HG03558 (cell line): Measurements from ENCODE around the gene TAS2R42.

Experiments used
- ATAC-seq: cut with Tn5 transposase; IDR thresholded peaks from one replicate; pipeline ENCODE4 v1.9.1; 2021; ENCODE audit warnings: moderate number of reproducible peaks; ENCODE audit not compliant: unreplicated experiment; ENCODE audit errors: extremely low read depth

The TAS2R42 gene

DNA sequence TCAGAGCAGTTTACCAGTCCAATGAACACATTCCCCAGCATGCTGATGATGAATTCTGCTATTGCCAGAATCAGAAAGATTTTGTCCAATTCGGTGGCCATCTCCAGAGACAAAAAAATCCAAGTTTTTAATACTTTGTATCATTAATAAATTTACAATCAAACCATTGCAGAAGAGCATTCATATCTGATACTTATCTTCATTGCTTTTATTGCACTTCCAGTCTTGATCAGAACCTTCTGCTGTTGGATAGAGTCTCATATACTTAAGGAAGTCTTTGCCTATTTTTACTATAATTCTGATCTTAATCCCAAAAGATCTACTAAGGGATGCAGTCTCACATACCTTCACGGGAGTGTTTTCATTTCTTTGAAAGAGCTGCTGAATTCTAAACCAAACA is at the start of gene TAS2R42:
Gene TAS2R42, minus strand, starts transcription at position 101 of the 400 bp plus-strand sequence. Its CDS starts 0 bp downstream, at position 101.
- no peak for ATAC-seq

GRCh38 chr12:11233532-11233931 is 46.8 kb upstream of the TAS2R42 start:
- ATAC-seq: no peak

GRCh38 chr12:11228296-11228879 is 41.7 kb upstream of the TAS2R42 start:
- ATAC-seq: no peak

GRCh38 chr12:11227373-11227772 is 40.6 kb upstream of the TAS2R42 start:
- no peak for ATAC-seq

DNA sequence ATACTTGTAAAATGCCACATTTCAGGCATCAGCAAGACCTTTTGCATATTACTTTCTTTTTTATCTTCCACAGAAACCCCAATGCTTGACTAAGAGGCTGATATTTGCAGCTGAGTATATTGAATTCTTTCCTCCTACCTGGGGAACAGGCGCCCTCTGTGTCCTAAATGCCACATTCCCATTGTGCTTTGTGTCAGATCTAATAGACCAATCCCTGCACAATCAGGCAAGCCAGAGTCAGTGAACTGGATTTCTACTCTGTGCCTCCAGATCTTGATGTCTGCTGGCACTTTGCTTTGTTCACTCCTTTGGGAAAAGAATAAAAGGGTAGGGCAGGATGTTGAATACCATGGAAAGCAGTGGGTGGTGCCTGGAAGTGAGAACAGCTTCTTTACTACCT is 22.4 kb upstream of the TAS2R42 start:
- ATAC-seq: no peak

DNA sequence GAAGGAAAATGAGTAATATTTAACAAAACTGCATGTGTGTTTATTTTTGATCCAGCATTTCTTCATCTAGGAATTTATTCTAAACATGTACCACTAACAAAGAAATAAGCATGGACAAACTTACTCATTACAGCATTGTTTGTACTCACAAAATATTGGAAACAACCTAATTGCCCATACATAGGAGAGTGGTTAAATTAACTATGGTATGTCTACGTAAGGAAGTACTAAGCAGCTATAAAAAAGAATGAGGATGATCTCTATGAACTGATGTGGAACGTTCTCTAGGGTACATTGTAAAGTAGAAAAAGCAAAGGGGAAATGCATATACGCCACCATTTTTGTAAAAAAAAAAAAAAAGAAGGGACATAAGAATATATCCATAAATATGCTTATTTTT is 17.4 kb upstream of the TAS2R42 start:
- ATAC-seq: no peak

DNA sequence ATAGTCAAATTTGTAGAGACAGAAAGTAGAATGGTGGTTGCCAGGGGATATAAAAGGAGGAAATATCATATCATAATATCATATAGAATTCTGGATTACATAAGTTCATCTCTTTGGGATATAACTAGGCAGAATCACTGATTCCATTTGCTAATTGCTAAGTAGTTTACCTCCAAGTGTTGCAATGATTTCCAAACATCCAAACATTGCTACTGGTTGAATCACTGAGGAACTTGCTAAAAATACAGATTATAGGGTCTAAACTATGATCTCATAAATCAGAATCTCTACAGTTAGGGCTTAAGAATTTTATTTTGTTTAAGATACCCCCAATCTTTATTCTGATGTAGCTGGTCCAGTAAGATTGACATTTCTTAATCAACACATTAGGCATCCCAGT is 16.1 kb upstream of the TAS2R42 start:
- no peak for ATAC-seq

DNA sequence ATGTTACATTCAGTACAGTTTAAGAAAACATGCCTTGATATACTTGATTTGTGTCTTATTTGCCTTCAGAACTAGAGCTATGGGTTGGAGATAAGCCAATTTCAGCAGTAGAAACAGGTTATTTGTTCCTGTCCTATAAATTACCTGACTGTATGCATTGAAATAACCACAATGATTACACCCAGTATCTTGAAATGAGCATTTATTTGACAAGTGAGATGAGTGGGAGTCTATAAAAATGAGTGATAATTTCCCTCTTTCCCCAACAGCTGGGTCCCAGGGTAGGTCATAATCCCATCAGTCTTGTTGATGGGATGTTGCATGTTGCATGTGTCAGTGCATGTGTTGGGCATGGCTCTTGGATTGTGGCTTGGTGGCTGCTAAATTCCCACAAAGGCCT is 3.7 kb downstream of the TAS2R42 start:
- no peak for ATAC-seq

DNA sequence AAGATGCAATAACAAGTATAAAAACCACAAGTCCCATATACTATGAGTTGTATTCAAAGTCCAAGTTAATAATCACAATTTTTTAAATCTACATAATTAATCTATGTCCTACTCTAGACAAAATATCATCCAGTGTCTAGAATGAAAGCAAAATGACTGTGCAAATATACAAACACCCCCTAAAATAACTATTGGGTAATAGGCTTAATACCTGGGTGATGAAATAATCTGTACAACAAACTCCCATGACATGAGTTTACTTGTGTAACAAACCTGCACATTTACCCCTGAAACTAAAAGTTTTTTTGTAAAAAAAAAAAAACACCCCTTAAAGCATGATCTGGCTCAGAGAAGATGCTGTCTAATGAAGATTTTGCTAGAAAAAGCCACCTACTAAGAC is 4.2 kb downstream of the TAS2R42 start:
- ATAC-seq: no peak

DNA sequence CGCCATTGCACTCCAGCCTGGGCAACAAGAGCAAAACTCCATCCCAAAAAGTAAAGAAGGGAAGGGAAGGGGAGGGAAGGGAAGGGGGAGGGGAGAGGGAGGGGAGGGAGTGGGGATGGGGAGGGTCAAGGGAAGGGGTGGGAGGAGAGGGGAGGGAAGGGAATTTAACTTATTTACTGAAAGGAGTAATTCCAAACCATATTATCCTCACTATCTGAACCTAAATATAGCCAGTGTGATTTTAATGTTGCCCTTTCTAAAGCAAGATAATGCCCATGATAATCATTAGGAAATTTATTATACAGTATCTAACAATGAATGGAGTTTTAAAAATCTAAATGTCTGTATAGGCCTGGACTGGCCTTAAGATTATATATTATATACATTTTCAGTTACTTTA is 8.5 kb downstream of the TAS2R42 start:
- ATAC-seq: no peak

GRCh38 chr12:11174022-11174421 is 12.7 kb downstream of the TAS2R42 start:
- ATAC-seq: no peak

DNA sequence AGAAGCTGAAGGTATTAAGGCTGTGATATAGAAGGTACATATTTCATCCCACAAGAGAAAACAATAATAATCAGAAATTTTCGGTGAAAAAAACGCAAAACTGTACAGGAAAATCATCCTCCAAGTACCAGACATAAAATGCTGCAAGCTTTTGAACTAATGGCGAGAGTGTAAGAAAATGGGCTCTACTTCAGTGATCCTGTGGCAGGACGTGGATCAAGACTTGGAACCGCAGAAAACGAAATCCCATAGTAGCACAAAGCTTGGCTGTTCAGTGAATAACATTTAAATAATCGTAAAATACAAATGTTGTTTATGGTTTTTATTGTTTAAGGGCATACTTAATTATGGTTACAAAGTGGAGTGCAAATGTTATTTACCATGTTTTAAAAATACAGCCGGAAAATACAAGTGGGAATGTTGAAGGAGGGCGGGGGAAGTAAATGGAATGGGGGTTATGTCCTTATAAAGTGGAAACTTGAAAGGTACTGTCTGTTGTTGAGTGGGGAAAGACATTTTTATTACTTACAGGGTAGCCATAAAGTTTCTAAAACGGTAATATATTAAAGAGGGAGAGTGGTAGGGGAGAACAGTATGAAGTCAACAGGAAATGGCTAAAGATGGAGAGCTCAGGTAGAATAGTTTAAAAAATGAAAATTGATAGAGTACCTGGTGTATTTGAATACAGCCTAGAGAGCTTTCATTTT is 14.6 kb downstream of the TAS2R42 start:
- ATAC-seq: no peak

DNA sequence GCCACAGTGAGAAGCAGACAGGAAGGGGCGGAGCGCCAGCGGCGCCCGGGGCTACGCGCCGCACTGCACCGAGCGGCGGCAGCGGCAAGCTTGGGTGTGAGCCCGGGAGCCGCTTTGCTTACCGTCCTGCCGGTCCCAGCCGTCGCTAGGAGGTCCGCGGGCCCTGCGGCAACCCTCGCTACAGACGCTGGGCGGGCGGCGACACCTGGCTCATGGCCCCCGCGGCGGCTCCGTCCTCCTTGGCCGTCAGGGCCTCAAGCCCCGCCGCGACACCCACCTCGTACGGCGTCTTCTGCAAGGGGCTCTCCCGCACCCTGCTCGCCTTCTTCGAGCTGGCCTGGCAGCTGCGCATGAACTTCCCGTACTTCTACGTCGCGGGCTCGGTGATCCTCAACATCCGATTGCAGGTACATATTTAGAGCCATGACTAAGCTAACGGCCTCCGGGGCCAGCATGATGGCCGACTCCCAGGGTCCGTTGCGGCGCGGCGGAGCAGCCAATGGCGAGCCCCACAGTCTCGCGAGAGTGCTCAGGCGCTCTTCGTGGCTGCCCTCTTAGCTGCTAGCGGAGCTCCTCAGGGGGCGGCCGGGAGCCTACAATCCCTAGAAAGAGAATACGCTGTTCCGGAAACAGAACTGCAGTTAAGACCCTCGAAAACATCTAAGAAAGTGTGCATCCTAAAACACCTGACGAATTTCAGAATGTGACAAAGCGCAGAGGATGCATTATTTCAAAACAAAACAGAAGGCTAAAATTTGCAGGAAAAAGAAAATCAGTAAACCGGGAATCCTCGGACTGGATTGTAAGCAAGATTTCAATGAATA is 15.4 kb downstream of the TAS2R42 start, which contains the start of gene SMIM10L1:
Gene SMIM10L1, plus strand, starts transcription at position 50 of the 824 bp plus-strand sequence. Its CDS starts 163 bp downstream, at position 213.
- ATAC-seq: peak; percentile 84

DNA sequence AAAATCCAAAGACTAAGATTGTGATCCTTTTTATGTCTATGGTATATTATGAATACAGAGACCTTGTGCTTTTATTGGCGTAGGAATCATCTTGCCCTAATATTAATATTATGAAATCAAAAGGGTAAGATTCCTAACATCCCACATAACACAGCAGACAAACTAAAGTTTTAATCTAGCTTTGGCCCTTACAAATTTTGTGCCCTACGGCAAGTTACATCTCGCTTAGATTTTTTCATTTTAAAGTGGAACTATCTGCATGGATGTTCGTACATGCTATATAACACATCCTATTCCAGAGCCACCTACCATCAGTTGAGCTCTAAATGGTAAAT is 16.0 kb downstream of the TAS2R42 start:
- ATAC-seq: no peak

DNA sequence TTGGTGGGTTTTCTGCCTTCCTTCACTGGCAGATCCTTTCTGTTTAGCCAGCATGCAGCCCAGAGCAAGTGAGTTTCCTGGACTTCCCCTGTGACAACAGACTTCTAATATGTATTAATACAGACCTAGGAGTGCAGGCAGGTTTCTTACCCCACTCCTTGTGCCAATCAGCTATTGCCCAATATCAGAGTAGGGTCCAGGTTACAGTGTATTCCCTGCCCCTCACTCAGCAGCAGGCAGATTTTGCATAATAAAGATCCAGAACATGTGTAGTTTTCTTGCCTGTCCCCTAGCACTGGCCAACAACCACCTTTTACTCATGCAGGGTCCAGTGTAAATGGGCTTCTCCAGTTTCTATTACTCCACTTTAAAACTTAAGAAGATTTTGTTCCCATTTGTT is 20.4 kb downstream of the TAS2R42 start:
- ATAC-seq: no peak

GRCh38 chr12:11164384-11164783 is 22.4 kb downstream of the TAS2R42 start:
- no peak for ATAC-seq

DNA sequence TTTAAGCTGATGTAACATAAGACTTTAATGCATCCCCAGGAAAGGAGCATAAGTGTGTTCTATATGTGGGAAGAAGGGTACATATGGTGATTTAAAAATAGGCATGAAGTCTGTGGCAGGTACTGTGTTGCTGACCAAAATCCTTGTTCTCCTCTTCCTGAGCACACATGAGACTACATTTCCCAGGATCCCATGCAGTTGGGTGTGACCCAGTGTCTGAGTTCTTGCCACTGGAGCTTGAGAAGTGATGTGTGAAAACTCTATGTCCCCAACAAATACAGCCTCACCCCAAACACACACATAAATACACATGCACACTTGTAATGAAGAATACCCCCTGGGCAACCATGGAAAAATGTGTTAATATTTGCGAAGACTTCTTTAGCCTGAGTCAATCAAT is 24.2 kb downstream of the TAS2R42 start:
- no peak for ATAC-seq

GRCh38 chr12:11158885-11159444 is 27.8 kb downstream of the TAS2R42 start:
- no peak for ATAC-seq

- no peak for ATAC-seq
Measured at GRCh38 chr12:11154400-11154925, 32.3 kb downstream of the TAS2R42 start.

DNA sequence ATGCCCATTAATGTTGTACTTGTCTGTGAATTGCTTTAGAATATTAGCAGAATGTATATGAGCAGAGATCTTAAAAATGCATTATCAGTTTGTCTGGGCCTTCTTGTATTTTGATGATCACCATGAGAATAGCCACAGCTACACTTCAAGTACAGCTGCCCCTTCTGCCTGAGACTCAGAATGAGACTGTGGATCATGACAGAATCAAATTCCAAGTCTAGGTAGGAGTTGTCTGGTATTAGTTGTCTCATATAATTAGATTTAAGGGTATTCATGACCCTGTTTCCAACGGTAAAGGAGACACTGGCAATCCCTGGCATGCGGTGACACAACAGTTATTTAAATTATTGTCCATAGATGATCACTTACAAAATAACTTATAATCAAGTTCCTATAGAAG is 34.0 kb downstream of the TAS2R42 start:
- no peak for ATAC-seq

DNA sequence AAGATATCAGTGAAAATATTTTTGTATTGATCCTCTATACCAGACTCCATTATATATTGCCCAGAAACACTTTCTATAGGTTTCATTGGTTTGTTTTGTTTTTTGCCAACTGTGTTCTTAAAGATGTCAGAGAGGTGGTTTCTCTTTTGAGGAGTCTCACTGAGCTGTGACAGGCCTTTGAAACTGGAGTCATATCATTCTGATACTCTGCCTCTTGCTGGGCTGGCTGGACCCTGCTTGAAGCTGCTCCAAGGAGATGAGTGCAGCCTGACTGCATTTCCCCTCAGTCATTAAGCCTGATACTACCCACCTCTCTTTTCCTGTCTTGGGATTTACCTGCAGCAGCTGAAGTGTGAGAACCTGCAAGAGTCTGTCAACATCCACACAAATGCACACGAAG is 35.9 kb downstream of the TAS2R42 start:
- ATAC-seq: no peak
